HG03432 (cell line): ENCODE results near the gene ANKIB1.
A peak's percentile ranks its signal among the peaks of the same experiment; 100 is the strongest.

Source experiments
- ATAC-seq: cut with Tn5 transposase; IDR thresholded peaks from one replicate; pipeline ENCODE4 v1.9.1; 2021; ENCODE audit warnings: mild to moderate bottlenecking, moderate library complexity; ENCODE audit not compliant: unreplicated experiment

The ANKIB1 gene

GRCh38 chr7:92266415-92267241 is 20.9 kb downstream of the ANKIB1 start:
- no peak for ATAC-seq

GRCh38 chr7:92268921-92269320 is 23.1 kb downstream of the ANKIB1 start:
- no peak for ATAC-seq

- ATAC-seq, result no peak
Measured at GRCh38 chr7:92275327-92275726, 29.6 kb downstream of the ANKIB1 start.

- ATAC-seq, result peak; percentile 92
Measured at GRCh38 chr7:92276460-92276864, 30.7 kb downstream of the ANKIB1 start.

GRCh38 chr7:92279396-92280031 is 33.7 kb downstream of the ANKIB1 start:
- ATAC-seq, result no peak

- ATAC-seq, result no peak
Measured at GRCh38 chr7:92281031-92281430, 35.3 kb downstream of the ANKIB1 start.

GRCh38 chr7:92282221-92282814 is 36.5 kb downstream of the ANKIB1 start:
- ATAC-seq, result no peak

- no peak for ATAC-seq
Measured at GRCh38 chr7:92282930-92283329, 37.2 kb downstream of the ANKIB1 start.

GRCh38 chr7:92289321-92289720 is 43.5 kb downstream of the ANKIB1 start:
- no peak for ATAC-seq

- ATAC-seq, result peak; percentile 48
Measured at GRCh38 chr7:92292981-92293380, 47.2 kb downstream of the ANKIB1 start.

- no peak for ATAC-seq
Measured at GRCh38 chr7:92293896-92294590, 48.3 kb downstream of the ANKIB1 start.

GRCh38 chr7:92295391-92295790 is 49.6 kb downstream of the ANKIB1 start:
- no peak for ATAC-seq

GRCh38 chr7:92296235-92296634 is 50.5 kb downstream of the ANKIB1 start:
- no peak for ATAC-seq

- ATAC-seq, result no peak
Measured at GRCh38 chr7:92296880-92297445, 51.2 kb downstream of the ANKIB1 start.

- no peak for ATAC-seq
Measured at GRCh38 chr7:92297736-92298135, 52.0 kb downstream of the ANKIB1 start.

GRCh38 chr7:92303761-92304160 is 58.0 kb downstream of the ANKIB1 start:
- no peak for ATAC-seq

- no peak for ATAC-seq
Measured at GRCh38 chr7:92304406-92304893, 58.7 kb downstream of the ANKIB1 start.

GRCh38 chr7:92306153-92306552 is 60.4 kb downstream of the ANKIB1 start:
- no peak for ATAC-seq

- ATAC-seq, result no peak
Measured at GRCh38 chr7:92313055-92313454, 67.3 kb downstream of the ANKIB1 start.

GRCh38 chr7:92319243-92319642 is 73.5 kb downstream of the ANKIB1 start:
- ATAC-seq, result no peak

GRCh38 chr7:92325173-92325572 is 79.4 kb downstream of the ANKIB1 start:
- ATAC-seq, result no peak
